ENCODE results near the gene ELFN2. TPM values are rescaled to one million over a fixed set of nuclear protein-coding genes. Genes with fewer than 3 reads are reported as not detected.

Gene ELFN2
- total RNA-seq, 4 donors from 2014 or later: 0.10 to 0.59 (median 0.31) TPM

GRCh38 chr22:37409031-37409430 is 18.2 kb downstream of the ELFN2 start:
- no peak overlapping the region for H3K27ac ChIP-seq
- no peaks in the 10 kb centered on the region for H3K36me3 ChIP-seq
- peaks cover 73% of the 10 kb centered on the region for H3K27me3 ChIP-seq
- H3K4me3 ChIP-seq: no peak overlapping the region
- DNase-seq (ENCODE audit: low spot score in 2 of 2): no peak
- 82% methylated on average over 8 of the region's 8 CpGs for WGBS
- no peaks in the 10 kb centered on the region for H3K4me1 ChIP-seq
- TF ChIP-seq POLR2AphosphoS5 (IDR thresholded peaks at IDR 0.05) (no peak), EP300 (IDR thresholded peaks at IDR 0.05) (no peak), CTCF (IDR thresholded peaks at IDR 0.05) (no peak), POLR2A (IDR thresholded peaks at IDR 0.05) (no peak)
- H3K9me3 ChIP-seq: no peaks in the 10 kb centered on the region

DNA sequence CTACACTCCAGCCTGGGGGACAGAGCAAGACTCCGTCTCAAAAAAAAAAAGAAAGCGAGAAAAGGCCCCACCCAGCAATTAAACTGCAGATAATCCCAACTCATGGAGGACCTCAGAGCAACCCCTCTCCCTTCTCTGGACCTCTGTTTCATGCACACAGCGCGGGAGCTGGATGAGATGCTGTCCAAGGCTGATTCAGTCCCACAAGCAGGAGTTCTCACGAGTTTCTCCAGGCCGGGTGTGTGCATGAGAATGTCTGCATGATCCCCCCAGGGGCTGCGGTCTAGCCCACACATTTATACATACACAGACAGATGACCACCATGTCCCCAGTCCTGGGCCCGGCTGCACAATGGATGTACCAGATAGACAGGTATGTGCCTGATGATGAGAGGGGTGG is 19.4 kb downstream of the ELFN2 start:
- Histone ChIP-seq H3K27ac (no peak overlapping the region), H3K36me3 (no peaks in the 10 kb centered on the region), H3K4me3 (no peak overlapping the region), H3K27me3 (peaks cover 75% of the 10 kb centered on the region), H3K4me1 (no peaks in the 10 kb centered on the region), H3K9me3 (no peaks in the 10 kb centered on the region)
- 61% methylated on average over 6 of the region's 8 CpGs for WGBS
- TF ChIP-seq CTCF (IDR thresholded peaks at IDR 0.05) (no peak), POLR2AphosphoS5 (IDR thresholded peaks at IDR 0.05) (no peak), EP300 (IDR thresholded peaks at IDR 0.05) (no peak), POLR2A (IDR thresholded peaks at IDR 0.05) (no peak)
- no peak for DNase-seq (ENCODE audit: low spot score in 2 of 2)

GRCh38 chr22:37406441-37407235 is 20.6 kb downstream of the ELFN2 start:
- H3K9me3 ChIP-seq: no peaks in the 10 kb centered on the region
- no peak overlapping the region for H3K4me3 ChIP-seq
- H3K36me3 ChIP-seq: no peaks in the 10 kb centered on the region
- no peak overlapping the region for H3K27ac ChIP-seq
- no peaks in the 10 kb centered on the region for H3K4me1 ChIP-seq
- no peak for TF ChIP-seq EP300 (IDR thresholded peaks at IDR 0.05)
- TF ChIP-seq POLR2A (IDR thresholded peaks at IDR 0.05): no peak
- no peak for TF ChIP-seq POLR2AphosphoS5 (IDR thresholded peaks at IDR 0.05)
- TF ChIP-seq CTCF (IDR thresholded peaks at IDR 0.05): no peak
- WGBS: 77% methylated on average over 14 of the region's 17 CpGs
- peaks cover 71% of the 10 kb centered on the region for H3K27me3 ChIP-seq
- DNase-seq (ENCODE audit: low spot score in 2 of 2): no peak

- Histone ChIP-seq H3K27ac (no peak overlapping the region), H3K27me3 (peaks cover 54% of the 10 kb centered on the region), H3K4me1 (no peaks in the 10 kb centered on the region), H3K36me3 (no peaks in the 10 kb centered on the region), H3K4me3 (no peak overlapping the region), H3K9me3 (no peaks in the 10 kb centered on the region)
- DNase-seq (ENCODE audit: low spot score in 2 of 2): no peak
- 80% methylated on average over 11 of the region's 11 CpGs for WGBS
- TF ChIP-seq POLR2A (IDR thresholded peaks at IDR 0.05) (no peak), EP300 (IDR thresholded peaks at IDR 0.05) (no peak), CTCF (IDR thresholded peaks at IDR 0.05) (no peak), POLR2AphosphoS5 (IDR thresholded peaks at IDR 0.05) (no peak)
Observed at GRCh38 chr22:37404091-37404490, 23.2 kb downstream of the ELFN2 start.

DNA sequence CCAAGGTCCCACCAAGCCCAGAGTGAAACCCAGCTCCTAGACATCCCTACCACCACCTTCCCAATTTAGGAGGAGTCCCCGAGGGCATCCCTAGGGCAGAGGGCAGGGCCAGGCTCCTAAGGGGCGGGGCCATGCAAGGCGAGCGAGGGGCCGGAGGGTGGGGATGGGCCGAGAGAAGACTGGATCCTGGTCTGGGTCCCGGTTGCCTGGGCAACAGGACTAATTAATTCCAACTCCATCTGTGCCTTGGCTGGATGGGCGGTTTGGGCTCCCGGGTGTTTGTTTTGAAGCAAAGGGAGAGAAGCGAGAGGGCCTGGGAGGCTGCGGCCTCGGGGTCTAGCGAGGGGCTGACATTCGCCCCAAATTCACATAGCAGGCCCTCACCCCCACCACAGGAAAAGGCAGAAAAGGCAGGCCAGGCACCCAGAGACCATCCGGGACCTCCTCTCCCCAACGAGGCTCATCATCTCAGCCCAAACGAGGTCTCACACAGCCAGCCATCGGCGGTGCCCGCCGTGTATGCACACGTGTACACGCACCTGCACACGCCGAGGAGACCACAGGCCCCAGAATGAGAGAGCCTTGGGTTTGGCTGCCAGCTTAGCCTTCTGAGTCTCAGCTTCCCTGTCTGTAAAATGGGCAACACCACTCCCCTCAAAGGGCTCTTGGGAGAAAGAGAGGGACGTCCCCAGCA is 23.9 kb downstream of the ELFN2 start:
- peaks cover 54% of the 10 kb centered on the region for H3K27me3 ChIP-seq
- H3K9me3 ChIP-seq: no peaks in the 10 kb centered on the region
- no peaks in the 10 kb centered on the region for H3K4me1 ChIP-seq
- TF ChIP-seq EP300 (IDR thresholded peaks at IDR 0.05) (no peak), POLR2A (IDR thresholded peaks at IDR 0.05) (no peak), POLR2AphosphoS5 (IDR thresholded peaks at IDR 0.05) (no peak), CTCF (IDR thresholded peaks at IDR 0.05) (no peak)
- no peak overlapping the region for H3K4me3 ChIP-seq
- no peaks in the 10 kb centered on the region for H3K36me3 ChIP-seq
- no peak overlapping the region for H3K27ac ChIP-seq
- no peak for DNase-seq (ENCODE audit: low spot score in 2 of 2)
- WGBS: 21% methylated on average over 11 of the region's 26 CpGs
